ENCODE measurements around the gene GPR137.

GRCh38 chr11:64289002-64289564 lies 3.4 kb downstream of the GPR137 start:
- no peak for TF ChIP-seq CTCF (IDR thresholded peaks at IDR 0.05)
- no peak for TF ChIP-seq POLR2A (IDR thresholded peaks at IDR 0.05)

Measured in right lobe of liver (tissue), 4 donors.